SKM-1 (cell line): Measurements from ENCODE around the gene TXNDC11.

ENCODE experiments used
- DNase-seq: peaks from one replicate; lab custom pipeline; 2025; ENCODE audit not compliant: unreplicated experiment; lab: John Stamatoyannopoulos, UW

The TXNDC11 gene

GRCh38 chr16:11633113-11633512 lies 109.5 kb downstream of the TXNDC11 start:
- DNase-seq: no peak

DNA sequence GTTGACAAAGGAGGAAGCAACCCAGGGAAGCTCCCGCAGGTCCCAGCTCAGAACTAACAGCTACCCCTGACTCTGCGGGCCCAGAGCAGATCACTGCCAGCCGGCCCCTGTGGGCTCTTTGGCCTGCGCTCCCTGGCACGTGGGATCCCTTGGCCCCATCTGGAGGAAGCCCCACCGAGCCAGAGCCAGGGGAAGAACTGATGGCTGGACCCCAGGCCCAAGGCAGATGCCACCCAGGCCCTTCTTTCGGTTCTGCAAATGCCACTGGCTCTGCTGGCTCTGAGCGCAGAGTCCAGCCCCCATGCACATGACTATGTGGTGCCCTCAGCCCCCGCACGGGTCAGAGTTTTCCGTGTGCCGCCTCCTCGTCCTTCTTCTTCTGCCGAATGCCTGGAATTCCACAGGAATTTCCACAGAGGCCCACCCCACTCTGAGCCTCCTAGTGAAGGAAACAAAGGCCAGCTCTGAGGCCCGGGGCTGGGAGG lies 110.2 kb downstream of the TXNDC11 start:
- no peak for DNase-seq

DNA sequence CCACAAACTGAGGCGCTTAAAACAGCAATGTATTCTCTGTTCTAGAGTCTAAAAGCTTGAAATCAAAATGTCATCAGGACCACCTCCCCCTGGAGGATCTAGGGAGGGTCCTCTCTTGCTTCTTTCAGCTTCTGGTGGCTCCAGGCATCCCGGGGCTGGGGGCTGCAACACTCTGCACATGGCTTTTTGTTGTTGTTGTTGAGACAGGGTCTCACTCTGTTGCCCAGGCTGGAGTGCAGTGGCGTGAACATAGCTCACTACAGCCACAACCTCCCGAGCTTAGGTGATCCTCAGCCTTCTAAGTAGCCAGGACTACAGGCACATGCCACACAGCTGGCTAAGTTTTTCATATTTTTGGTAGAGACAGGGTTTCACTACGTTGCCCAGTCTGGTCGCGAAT lies 111.4 kb downstream of the TXNDC11 start:
- DNase-seq: no peak

DNA sequence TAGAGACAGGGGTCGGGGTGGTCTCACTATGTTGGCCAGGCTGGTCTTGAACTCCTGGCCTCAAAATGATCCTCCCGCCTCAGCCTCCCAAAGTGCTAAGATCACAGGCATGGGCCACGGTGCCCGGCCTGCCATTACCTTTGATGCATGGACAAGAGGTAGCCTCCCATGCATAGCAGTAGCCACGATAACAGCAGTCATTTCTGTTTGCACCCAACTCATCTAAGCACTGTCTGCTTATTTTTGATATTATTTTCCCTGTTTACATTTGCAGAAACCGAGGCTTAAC lies 111.9 kb downstream of the TXNDC11 start:
- no peak for DNase-seq

DNA sequence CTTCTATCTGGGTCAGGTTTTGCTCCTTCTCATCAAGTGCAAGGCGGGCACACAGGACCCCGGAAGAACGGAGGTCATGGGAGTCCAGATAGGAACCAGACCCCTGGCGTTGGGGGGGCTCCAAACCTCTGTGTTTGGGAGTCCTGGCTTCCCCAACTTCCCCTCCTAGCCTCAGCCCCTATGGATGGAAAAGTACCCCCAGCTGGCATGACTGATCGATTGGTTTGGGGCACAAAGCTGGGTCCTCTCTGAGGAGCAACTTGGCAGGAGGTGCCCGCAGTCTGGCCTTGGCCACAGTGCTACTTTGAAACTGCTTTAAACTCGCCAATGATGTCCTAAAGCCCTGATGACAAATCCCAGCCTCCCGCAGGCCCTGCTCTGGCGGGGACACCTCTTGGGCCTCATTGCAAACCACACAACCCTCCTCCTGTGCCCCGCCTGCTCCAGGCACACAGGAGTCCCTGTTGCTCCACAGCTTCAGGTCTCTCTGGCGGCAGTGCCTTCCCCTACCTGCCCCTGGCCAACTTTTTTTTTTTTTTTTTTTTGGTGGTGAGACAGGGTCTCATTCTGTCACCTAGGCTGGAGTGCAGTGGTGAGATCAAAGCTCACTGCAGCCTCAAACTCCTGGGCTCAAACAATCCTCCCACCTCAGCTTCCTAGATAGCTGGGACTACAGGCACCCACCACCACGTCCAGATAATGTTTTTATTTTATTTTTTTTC lies 112.5 kb downstream of the TXNDC11 start:
- DNase-seq: no peak
